ENCODE measurements around the gene RAB34. TPM values are rescaled to one million over a fixed set of nuclear protein-coding genes. Genes with fewer than 3 reads are reported as not detected.

RAB34 gene
- total RNA-seq, 1 experiment from 2014 or later = 1.2 TPM

GRCh38 chr17:28682655-28683054 is 35.0 kb downstream of the RAB34 start:
- ChIA-PET CTCF (interaction anchor here (1.0 to 1.4 kb wide), 3 partner anchors 37 to 44 kb away, joined by 3 read pairs; partner anchors contain the start of genes RPL23A and TLCD1), POLR2A (interaction anchor here (0.8 to 1.0 kb wide), 2 partner anchors 37 to 38 kb away, joined by 3 to 4 read pairs; partner anchors contain the start of genes BLTP2 and RPL23A)
- DNase-seq = no peak
- Mint-ChIP-seq H3K4me3 (ENCODE audit: unreplicated experiment) (no peak overlapping the region), H3K4me1 (ENCODE audit: low read depth, unreplicated experiment) (no peaks in the 10 kb centered on the region), H3K36me3 (ENCODE audit: insufficient read depth, unreplicated experiment) (peaks cover 98% of the 10 kb centered on the region), H3K27me3 (ENCODE audit: insufficient read depth, unreplicated experiment) (no peaks in the 10 kb centered on the region), H3K9me3 (ENCODE audit: unreplicated experiment) (no peaks in the 10 kb centered on the region), H3K27ac (ENCODE audit: unreplicated experiment) (no peak overlapping the region)
- no peaks in the 10 kb centered on the region for H3K4me1 ChIP-seq
- TF ChIP-seq CTCF (IDR thresholded peaks at IDR 0.05; ENCODE audit: insufficient read depth in 1 of 2, low read depth in 1 of 2, low read length in 1 of 2, severe bottlenecking in 1 of 2, unreplicated experiment in 1 of 2) = no peak
- no peaks in the 10 kb centered on the region for H3K9me3 ChIP-seq
- H3K27me3 ChIP-seq (replicated peaks; ENCODE audit: control insufficient read depth, insufficient read depth, low read length) = no peaks in the 10 kb centered on the region
- H3K36me3 ChIP-seq (ENCODE audit: control insufficient read depth, insufficient read depth, low read length) = peaks cover 14% of the 10 kb centered on the region
- intact Hi-C loops (cut with micrococcal nuclease; ENCODE audit: unreplicated experiment) = no loop called here
- no TSS peak for BruUV-seq (replicated peaks)
- no peak overlapping the region for H3K4me3 ChIP-seq (ENCODE audit: low read depth, low read length)

- no peaks in the 10 kb centered on the region for H3K4me1 Mint-ChIP-seq (ENCODE audit: low read depth, unreplicated experiment)
- no peak overlapping the region for H3K27ac Mint-ChIP-seq (ENCODE audit: unreplicated experiment)
- peaks cover 98% of the 10 kb centered on the region for H3K36me3 Mint-ChIP-seq (ENCODE audit: insufficient read depth, unreplicated experiment)
- Histone ChIP-seq H3K4me3 (ENCODE audit: low read depth, low read length) (no peak overlapping the region), H3K27me3 (replicated peaks; ENCODE audit: control insufficient read depth, insufficient read depth, low read length) (no peaks in the 10 kb centered on the region), H3K36me3 (ENCODE audit: control insufficient read depth, insufficient read depth, low read length) (peaks cover 18% of the 10 kb centered on the region), H3K4me1 (no peaks in the 10 kb centered on the region), H3K9me3 (no peaks in the 10 kb centered on the region)
- no peak overlapping the region for H3K4me3 Mint-ChIP-seq (ENCODE audit: unreplicated experiment)
- TF ChIP-seq CTCF (IDR thresholded peaks at IDR 0.05; ENCODE audit: insufficient read depth in 1 of 2, low read depth in 1 of 2, low read length in 1 of 2, severe bottlenecking in 1 of 2, unreplicated experiment in 1 of 2) = peak in 1 of 2 experiments; percentile 88
- peak; percentile 50 to 59 for DNase-seq
- BruUV-seq (replicated peaks) = no TSS peak
- ChIA-PET POLR2A (interaction anchor here (1.0 to 1.1 kb wide), 2 partner anchors 31 to 35 kb away, joined by 3 read pairs; partner anchors contain the start of gene BLTP2), CTCF (interaction anchor here (0.7 to 2.1 kb wide), 3 partner anchors 29 to 57 kb away, joined by 3 to 11 read pairs (median 8); partner anchors contain the start of gene BLTP2)
- no peaks in the 10 kb centered on the region for H3K27me3 Mint-ChIP-seq (ENCODE audit: insufficient read depth, unreplicated experiment)
- intact Hi-C loops (cut with micrococcal nuclease; ENCODE audit: unreplicated experiment) = loop anchor here (1.0 kb wide), 2 partner anchors 22 to 31 kb away; partner anchors contain the start of gene BLTP2
- H3K9me3 Mint-ChIP-seq (ENCODE audit: unreplicated experiment) = no peaks in the 10 kb centered on the region
Measured at GRCh38 chr17:28675980-28676379, 41.7 kb downstream of the RAB34 start.

GRCh38 chr17:28675490-28675889 is 42.2 kb downstream of the RAB34 start:
- H3K4me3 Mint-ChIP-seq (ENCODE audit: unreplicated experiment) = no peak overlapping the region
- no peaks in the 10 kb centered on the region for H3K9me3 Mint-ChIP-seq (ENCODE audit: unreplicated experiment)
- no TSS peak for BruUV-seq (replicated peaks)
- no peak overlapping the region for H3K27ac Mint-ChIP-seq (ENCODE audit: unreplicated experiment)
- no peaks in the 10 kb centered on the region for H3K4me1 ChIP-seq
- H3K36me3 Mint-ChIP-seq (ENCODE audit: insufficient read depth, unreplicated experiment) = peaks cover 98% of the 10 kb centered on the region
- intact Hi-C loops (cut with micrococcal nuclease; ENCODE audit: unreplicated experiment) = no loop called here
- no peaks in the 10 kb centered on the region for H3K27me3 Mint-ChIP-seq (ENCODE audit: insufficient read depth, unreplicated experiment)
- no peak for DNase-seq
- no peak overlapping the region for H3K4me3 ChIP-seq (ENCODE audit: low read depth, low read length)
- H3K36me3 ChIP-seq (ENCODE audit: control insufficient read depth, insufficient read depth, low read length) = peaks cover 18% of the 10 kb centered on the region
- no peaks in the 10 kb centered on the region for H3K4me1 Mint-ChIP-seq (ENCODE audit: low read depth, unreplicated experiment)
- CTCF ChIA-PET = interaction anchor here (0.7 to 2.1 kb wide), 3 partner anchors 28 to 57 kb away, joined by 3 to 11 read pairs (median 8); partner anchors contain the start of gene BLTP2
- no peak for TF ChIP-seq CTCF (IDR thresholded peaks at IDR 0.05; ENCODE audit: insufficient read depth in 1 of 2, low read depth in 1 of 2, low read length in 1 of 2, severe bottlenecking in 1 of 2, unreplicated experiment in 1 of 2)
- H3K9me3 ChIP-seq = no peaks in the 10 kb centered on the region
- POLR2A ChIA-PET = interaction anchor here (0.9 to 1.1 kb wide), 2 partner anchors 13 to 30 kb away, joined by 3 to 5 read pairs; partner anchors contain the start of genes BLTP2, SDF2 and SUPT6H
- H3K27me3 ChIP-seq (replicated peaks; ENCODE audit: control insufficient read depth, insufficient read depth, low read length) = no peaks in the 10 kb centered on the region

Measured in Caco-2 (cell line).